Mucosa of gallbladder (tissue), 1 donor: ENCODE data around the gene HTR2A. TPM values are rescaled to one million over a fixed set of nuclear protein-coding genes. Genes with fewer than 3 reads are reported as not detected.

ENCODE experiments used
- DNase-seq: peaks from one replicate; pipeline ENCODE4 v3.0.0-alpha.2; 2020; ENCODE audit warnings: low spot score
- total RNA-seq: library from RNA; stranded (reverse); gene quantifications from one replicate; pipeline ENCODE4 v1.2.1, GENCODE V29; 2021
- donor health status: DM: no; HTN: no; CAD: no.

The HTR2A gene
- 0.66 TPM for total RNA-seq

DNA sequence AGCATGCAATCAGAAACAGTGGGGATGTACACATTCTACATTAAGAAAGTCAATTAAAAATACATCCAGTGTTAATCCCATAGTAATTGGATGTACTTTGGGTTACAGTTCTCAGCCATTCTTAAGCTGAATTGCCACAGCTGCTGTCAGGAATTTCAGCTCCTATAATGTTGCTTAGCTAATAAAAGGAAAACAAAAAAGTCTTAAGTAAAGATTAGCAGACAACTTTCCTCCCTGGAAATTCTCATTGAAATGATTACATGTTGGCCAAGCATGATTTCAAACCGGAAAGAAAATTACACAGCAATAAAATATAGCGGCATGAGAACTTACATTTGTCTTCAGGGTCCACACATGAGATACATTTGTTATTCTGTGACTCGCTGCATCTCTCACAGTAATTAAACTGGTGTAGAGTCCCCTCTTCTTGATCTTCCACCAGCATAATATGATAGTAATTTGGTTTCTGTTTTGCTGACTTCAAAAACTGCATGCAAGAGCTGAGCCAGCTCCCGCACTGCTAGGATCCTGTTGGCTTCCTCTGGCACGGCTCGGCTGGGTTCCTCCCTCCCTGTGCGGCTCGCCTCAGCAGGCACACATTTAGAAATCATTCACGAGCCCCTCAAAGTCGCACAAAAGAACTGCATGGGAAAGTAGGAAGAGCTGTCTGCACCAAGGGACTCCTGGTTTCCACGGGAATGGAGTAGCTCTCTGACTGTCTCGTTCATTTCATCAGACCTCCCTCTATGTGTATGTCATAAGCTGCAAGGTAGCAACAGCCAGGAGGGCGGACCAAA is at the start of gene HTR2A:
Gene HTR2A (minus strand): TSS at position 713 of the 797 bp plus-strand sequence. CDS start 1,147 bp downstream, outside the sequence.
- no peak for DNase-seq

- DNase-seq: no peak
Measured at GRCh38 chr13:46936525-46936924, 39.7 kb upstream of the HTR2A start.

DNA sequence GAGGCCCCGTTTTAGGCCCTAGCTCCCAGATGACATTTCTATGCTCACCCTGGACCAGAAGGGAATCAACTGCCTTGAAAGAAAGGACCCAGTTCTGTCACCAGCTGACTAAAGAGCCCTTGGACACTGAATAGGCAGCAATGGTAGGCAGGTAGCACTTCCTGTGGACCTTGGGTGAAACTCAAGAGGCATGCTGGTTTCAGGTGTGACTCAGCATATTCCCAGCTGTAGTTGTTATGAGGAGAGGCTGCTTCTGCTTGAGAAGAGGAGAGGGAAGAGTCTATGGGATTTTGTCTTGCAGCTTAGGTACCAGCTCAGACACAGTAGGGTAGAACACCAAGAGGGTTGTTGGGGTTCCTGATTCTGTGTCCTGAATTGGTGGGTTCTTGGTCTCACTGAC is 37.9 kb upstream of the HTR2A start:
- no peak for DNase-seq

DNA sequence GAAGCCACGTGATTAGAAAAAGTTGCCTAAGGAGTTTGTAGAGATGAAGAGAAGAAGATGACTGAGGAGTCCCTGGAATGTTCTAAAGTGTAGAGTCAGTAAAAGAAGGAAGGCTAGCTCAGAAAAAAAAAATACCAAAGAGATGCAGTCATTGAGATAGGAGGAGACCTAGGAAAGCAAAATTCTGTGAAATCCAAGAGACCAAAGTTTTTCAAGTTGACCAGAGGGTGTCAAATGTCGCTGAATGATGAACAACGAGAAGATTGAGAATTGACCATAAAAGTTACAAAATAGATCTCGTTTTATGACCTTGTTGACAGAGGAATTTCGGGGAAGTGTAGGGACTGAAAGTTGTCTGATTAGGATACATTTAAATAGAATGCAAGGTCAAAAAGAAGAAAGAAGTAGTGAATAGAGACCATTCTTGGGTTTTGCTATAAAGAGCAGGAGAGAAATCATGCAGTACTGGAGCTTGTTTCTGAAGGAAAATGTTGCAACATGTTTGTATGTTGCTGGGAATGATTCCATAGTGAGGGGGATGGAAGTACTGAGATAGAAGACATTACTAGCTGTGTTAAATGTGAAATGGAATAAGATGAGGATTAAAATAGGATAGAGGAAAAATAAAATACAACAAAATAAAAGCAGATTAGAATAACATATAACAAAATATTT is 30.2 kb upstream of the HTR2A start:
- DNase-seq: no peak

DNA sequence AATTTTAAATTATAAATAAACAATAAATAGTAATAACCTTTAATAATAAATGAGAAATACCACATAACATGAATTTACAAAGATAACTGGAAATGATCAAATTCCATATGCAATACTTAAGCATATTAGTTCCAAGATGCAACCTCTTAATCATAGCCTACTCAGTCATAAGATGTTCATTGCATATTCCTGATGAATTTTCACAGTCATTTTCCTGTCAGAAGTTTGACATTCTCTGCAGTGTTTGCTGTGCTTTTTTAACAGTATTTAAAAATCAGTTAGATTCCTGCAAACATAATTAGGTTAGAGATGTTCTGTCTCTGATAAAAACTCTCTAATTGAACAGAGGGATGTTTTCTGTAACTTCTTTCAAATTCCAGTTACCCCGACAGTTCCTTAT is 28.6 kb upstream of the HTR2A start:
- DNase-seq: no peak

DNA sequence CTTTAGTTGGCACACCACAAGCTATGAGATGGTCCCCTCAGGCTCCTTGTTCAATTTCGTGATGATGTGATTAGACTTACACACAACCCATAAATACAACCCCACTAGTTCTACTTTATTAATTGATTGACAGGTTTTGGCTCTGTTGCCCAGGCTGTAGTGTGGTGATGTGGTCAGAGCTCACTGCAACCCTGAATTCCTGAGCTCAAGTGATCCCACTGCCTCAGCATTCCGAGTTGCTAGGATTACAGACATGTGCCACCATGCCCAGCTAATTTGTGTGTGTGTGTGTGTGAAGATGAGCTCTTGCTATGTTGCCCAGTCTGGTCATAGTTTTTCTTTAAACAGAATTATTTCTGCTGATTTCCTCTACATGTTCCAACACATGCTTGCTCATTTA is 17.5 kb upstream of the HTR2A start:
- no peak for DNase-seq

DNA sequence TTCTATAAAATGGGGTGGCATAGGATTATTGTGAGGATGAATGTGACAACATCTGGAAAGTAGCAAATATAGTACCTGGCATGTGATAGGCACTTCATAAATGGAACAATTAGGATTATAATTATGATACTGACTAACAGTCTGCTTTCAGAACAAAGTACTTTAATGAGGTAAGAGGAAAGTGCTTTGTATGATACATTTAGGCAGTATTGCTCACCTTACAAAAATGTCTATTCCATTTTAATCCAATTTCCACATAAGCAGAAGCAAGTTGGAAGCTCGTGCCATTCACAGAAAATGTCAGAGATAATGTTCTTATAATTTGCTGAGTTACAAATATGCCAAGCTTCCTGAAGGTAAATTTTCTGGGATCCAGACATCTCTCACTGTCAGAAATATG is 16.9 kb upstream of the HTR2A start:
- no peak for DNase-seq

DNA sequence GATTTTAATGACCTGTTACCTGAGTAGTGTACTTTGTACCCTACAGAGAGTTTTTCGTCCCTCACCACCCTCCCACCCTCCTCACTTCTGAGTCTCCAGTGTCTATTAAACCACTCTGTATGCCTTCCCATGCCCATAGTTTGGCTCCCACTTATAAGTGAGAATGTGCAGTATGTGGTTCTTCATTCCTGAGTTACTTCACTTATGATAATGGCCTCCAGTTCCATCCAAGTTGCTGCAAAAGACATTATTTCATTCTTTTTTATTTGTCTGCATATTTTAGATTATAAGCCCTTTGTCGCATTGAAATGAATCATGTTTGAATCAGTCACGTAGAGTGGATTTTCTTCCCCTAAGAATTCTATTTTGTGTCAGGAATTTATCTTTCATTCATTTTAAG is 12.2 kb upstream of the HTR2A start:
- DNase-seq: no peak

DNA sequence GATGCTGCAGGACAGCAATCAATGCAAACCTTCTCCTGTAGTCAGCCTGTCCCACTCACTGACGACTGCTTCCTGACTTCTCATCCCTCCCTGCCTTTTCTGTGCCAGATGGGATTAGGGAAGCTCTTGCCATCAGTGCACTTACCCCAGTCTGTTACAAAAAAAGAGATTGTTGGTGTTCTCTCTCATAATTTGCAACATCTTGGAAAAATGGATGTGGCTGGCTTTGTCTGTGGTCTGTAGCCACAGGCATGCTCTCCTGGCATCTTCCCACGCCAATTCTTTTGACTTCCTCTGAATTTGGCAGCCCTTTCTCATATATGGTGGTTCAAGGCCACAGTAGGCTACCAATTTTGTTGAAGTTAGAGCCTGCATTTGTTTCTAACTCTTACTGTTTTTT is 11.6 kb upstream of the HTR2A start:
- no peak for DNase-seq

GRCh38 chr13:46906405-46906804 is 9.6 kb upstream of the HTR2A start:
- no peak for DNase-seq

GRCh38 chr13:46905249-46905648 is 8.4 kb upstream of the HTR2A start:
- no peak for DNase-seq

- DNase-seq: no peak
Measured at GRCh38 chr13:46903748-46904147, 6.9 kb upstream of the HTR2A start.

DNA sequence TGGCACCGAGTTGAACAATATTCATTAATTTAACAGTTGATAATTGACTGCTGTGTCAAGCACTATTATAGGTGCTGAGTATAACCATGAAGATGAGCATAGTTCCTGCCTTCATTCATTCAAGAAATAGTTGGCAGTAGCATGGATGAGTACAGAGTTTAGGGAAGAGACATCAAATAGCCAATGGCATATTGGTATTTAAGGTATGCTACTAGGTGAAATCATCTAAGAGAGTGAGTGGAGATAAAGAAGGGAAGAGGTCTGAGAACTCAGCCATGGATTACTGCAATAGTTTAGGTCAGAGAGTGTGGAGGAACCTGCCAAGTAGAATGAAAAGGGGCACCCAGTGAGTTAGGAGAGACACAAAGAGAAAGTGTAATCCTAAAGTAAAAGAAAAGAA is 4.9 kb upstream of the HTR2A start:
- no peak for DNase-seq

GRCh38 chr13:46899801-46900200 is 2.9 kb upstream of the HTR2A start:
- DNase-seq: no peak

DNA sequence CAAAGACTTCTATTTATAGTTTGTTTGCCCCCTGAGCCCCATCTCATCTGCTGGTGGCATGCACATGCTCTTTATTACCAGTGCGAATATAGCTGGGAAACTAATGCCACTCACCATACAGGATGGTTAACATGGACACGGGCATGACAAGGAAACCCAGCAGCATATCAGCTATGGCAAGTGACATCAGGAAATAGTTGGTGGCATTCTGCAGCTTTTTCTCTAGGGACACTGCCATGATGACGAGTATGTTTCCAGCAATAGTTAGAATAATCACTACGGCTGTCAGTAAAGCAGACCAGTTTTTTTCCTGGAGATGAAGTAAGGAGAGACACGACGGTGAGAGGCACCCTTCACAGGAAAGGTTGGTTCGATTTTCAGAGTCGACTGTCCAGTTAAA is 1.5 kb downstream of the HTR2A start:
- no peak for DNase-seq

DNA sequence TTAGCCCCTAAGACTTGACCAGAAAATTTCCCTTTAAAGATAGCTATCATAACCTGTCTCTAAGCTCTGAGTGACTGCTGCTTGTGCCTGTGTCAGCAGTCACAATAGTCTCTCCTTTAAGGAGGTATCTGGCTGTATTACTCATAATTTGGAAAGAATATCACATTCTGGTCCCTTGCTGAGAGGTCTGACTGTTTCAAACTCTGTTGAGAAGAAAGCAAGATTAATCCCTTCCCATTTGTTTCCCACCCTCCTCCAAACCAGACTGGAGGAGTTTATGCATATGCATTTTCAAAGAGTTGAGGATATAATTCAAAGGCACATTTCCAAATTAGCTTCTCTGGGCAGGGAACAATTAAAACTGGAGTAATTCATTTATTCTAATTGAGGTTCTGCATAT is 2.3 kb downstream of the HTR2A start:
- no peak for DNase-seq

DNA sequence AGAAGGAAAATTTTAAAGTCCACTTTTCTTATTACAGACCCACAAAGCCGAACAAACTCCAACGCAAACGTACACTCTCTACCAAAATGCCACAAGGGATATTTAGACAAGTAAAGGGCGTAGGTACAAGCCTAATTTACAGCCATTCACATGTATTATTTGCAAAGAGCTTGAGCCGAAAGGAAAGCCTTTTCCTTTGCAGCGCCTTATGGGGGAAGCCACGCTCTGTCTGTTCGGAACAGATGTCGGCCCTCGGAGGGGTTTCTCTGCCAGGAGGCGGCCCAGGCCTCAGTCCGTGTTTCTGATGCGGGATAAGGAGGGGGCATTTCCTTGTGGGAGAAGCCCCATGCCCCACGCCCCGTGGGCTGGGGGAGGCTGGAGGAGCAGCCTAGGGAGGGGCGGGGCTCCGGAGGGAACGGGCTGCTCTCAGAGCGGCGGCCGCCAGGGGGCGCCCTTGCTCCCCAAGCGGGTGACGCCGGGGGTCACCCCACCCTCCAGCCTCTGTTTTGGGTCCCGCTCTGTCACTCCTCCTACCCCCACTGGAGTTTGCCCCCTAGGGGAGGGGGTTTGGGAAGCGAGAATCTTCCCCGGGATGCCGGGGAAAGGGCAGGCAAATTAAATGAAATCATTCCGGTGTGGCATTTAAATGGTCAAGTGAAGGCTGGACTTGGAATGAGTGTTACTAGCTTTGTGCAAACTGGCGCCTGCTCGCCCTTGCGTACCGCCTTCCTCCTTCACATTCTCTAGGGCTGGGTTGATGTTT is 2.9 kb downstream of the HTR2A start:
- DNase-seq: peak; percentile 54

DNA sequence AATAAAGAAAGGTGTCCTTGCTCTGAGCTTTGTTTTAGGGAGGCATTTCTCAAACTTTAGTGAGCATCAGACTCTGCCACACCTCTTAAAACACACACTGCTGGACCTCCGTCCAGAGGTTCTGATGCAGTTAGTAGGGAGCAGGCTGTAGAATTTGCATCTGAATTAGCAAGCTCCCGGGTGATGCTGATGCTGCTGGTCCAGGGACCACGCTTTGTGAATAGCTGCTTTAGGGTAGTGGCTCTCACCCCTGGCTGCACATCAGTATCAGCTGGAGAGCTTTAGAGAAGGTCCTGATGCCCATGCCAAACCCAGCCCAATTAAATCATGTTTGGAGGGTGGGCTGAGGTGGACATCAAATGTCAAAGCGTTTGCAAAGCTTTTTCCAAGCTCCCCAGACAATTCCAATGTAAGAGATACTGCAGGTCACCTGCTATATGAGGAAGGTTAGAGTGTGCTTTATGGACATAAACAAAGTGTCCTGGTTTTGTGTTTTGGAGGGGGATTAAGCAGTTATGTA is 3.6 kb downstream of the HTR2A start:
- no peak for DNase-seq

GRCh38 chr13:46885018-46885417 is 11.8 kb downstream of the HTR2A start:
- DNase-seq: no peak

DNA sequence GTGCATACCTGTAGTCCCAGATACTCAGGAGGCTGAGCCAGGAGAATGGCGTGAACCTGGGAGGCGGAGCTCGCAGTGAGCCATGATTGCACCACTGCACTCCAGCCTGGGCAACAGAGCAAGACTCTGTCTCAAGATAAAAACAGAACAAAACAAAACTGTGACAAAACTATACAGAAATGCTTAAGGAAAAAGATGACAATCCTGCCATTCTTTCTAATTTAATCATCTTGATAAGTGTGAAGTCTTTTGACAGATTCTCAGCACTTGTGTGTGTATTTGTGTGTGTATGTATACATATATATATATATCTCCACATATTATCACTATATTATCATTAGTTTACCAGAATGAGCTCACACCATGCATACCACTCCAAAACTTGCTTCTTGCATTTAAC is 12.3 kb downstream of the HTR2A start:
- DNase-seq: no peak

GRCh38 chr13:46881621-46882020 is 15.2 kb downstream of the HTR2A start:
- no peak for DNase-seq

GRCh38 chr13:46874006-46874405 is 22.8 kb downstream of the HTR2A start:
- no peak for DNase-seq

GRCh38 chr13:46871557-46871956 is 25.3 kb downstream of the HTR2A start:
- no peak for DNase-seq
